ENCODE data around the gene ANTXRL.
"Not testable (repeated sequence)": the region's sequence is repeated elsewhere in the genome, so short reads cannot be mapped to it uniquely, and the experiment has no call there.

Gene ANTXRL

DNA sequence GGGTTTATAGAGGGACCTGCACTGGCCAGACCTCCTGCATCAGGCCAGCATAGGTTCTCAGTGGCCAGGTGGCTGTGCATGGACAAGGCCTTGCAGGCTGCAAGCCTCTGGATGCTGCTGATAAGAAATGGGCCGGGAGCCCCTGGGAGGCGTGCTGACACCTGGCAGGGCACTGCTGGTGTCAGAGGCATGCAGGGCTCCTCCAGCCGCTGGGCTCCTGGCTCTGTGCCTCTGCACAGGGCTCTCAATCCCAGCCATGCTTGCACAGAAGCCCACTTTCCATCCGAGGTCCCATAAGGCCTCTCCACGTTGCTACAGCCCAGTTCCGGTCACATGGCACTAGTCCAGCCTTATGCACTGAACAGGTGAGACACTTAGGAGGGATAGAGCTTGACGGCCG lies 27.3 kb downstream of the ANTXRL start:
- H2AFZ ChIP-seq (ENCODE audit: low read depth, low read length): no peak overlapping the region
- H3K27ac ChIP-seq (ENCODE audit: low read length): no peak overlapping the region
- H3K4me1 ChIP-seq (ENCODE audit: insufficient read depth, low read length): no peaks in the 10 kb centered on the region
- ATAC-seq (ENCODE audit: insufficient read depth, low read depth): no peak
- H3K79me2 ChIP-seq (ENCODE audit: insufficient read depth, low read length): no peaks in the 10 kb centered on the region
- peaks cover 21% of the 10 kb centered on the region for H3K27me3 ChIP-seq (ENCODE audit: insufficient read depth, low read length, poor library complexity)
- H3K4me3 ChIP-seq (ENCODE audit: low read depth in 1 of 2, low read length in 2 of 2): no peak overlapping the region
- no peaks in the 10 kb centered on the region for H3K9me3 ChIP-seq (ENCODE audit: insufficient read depth, low read length, severe bottlenecking)
- H3K36me3 ChIP-seq (ENCODE audit: insufficient read depth, low read length): no peaks in the 10 kb centered on the region
- no peak overlapping the region for H3K4me2 ChIP-seq (ENCODE audit: insufficient read depth, low read length)
- no peaks in the 10 kb centered on the region for H4K20me1 ChIP-seq (ENCODE audit: insufficient read depth, low read length)
- no peak for DNase-seq
- TF ChIP-seq, protein P1, sequence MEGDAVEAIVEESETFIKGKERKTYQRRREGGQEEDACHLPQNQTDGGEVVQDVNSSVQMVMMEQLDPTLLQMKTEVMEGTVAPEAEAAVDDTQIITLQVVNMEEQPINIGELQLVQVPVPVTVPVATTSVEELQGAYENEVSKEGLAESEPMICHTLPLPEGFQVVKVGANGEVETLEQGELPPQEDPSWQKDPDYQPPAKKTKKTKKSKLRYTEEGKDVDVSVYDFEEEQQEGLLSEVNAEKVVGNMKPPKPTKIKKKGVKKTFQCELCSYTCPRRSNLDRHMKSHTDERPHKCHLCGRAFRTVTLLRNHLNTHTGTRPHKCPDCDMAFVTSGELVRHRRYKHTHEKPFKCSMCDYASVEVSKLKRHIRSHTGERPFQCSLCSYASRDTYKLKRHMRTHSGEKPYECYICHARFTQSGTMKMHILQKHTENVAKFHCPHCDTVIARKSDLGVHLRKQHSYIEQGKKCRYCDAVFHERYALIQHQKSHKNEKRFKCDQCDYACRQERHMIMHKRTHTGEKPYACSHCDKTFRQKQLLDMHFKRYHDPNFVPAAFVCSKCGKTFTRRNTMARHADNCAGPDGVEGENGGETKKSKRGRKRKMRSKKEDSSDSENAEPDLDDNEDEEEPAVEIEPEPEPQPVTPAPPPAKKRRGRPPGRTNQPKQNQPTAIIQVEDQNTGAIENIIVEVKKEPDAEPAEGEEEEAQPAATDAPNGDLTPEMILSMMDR (IDR thresholded peaks at IDR 0.05; ENCODE audit: borderline replicate concordance, extremely low read depth, low read length, poor library complexity, severe bottlenecking): no peak
- TF ChIP-seq EZH2 (IDR thresholded peaks at IDR 0.05; ENCODE audit: borderline replicate concordance, low read depth, low read length, severe bottlenecking): no peak
- H3K9ac ChIP-seq (ENCODE audit: low read depth, low read length): no peak overlapping the region

DNA sequence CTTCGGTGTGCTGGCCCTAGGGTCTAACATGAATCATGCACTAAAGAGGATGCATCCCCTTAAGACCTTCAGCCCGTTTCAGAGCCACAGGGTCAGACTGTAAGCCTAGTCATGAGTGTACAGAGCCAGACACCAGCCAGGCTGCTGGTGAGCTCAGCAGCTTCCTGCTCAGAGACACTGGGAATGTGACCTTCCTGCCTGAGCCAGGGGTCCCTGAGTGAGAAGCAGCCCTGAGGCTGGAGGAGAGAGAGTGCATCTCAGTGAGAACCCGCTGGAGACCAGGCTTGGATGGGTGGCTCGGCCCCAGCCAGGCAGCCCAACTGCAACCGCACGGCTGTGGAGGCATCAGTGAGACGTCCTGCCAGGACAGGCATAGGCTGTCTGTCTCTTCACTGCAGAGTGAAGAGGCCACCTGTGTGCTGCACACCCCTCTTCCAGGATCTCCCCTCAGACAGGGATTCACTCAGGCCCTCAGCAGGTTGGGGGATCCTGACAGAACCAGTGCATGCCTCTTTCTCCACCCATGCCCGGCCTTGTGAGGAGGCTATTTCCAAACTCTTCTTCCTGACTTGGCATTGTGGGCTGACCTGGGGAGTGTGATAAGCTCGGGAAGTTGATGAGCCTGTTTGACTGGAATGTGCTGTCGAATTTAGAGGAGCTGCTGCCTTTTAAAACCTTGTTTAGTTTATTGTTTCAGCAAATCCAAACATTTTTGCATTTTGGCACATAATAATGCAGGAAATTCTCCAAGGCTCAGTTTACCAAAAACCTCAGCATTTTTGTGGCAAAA lies 28.5 kb downstream of the ANTXRL start:
- H3K4me2 ChIP-seq (ENCODE audit: insufficient read depth, low read length); H3K9ac ChIP-seq (ENCODE audit: low read depth, low read length); H3K9me3 ChIP-seq (ENCODE audit: insufficient read depth, low read length, severe bottlenecking); H4K20me1 ChIP-seq (ENCODE audit: insufficient read depth, low read length); ATAC-seq (ENCODE audit: insufficient read depth, low read depth); H3K79me2 ChIP-seq (ENCODE audit: insufficient read depth, low read length); DNase-seq; H3K36me3 ChIP-seq (ENCODE audit: insufficient read depth, low read length); H3K4me1 ChIP-seq (ENCODE audit: insufficient read depth, low read length); H3K27ac ChIP-seq (ENCODE audit: low read length); H3K4me3 ChIP-seq (ENCODE audit: low read depth in 1 of 2, low read length in 2 of 2); H2AFZ ChIP-seq (ENCODE audit: low read depth, low read length): not testable (repeated sequence)
- peaks cover 18% of the 10 kb centered on the region for H3K27me3 ChIP-seq (ENCODE audit: insufficient read depth, low read length, poor library complexity)

DNA sequence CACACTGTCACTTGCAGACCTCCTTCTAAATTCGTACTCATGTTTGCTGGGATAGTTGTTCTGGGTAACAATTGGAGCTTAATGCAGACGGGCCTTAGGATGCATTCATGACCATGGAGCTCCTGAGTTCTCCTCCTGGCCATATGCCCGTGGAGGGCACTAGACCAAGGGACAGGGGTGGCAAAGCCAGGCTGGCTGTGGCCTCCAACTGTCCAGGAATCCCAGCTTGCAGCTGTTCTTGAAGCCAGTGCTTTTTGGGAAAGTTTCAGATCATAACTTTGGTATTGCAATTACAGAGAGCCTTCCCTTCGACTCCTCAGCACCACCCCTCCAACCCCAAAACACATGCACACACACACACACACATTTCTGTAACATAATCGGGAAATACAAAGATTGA lies 30.6 kb downstream of the ANTXRL start:
- H3K36me3 ChIP-seq (ENCODE audit: insufficient read depth, low read length): no peaks in the 10 kb centered on the region
- no peak overlapping the region for H2AFZ ChIP-seq (ENCODE audit: low read depth, low read length)
- no peaks in the 10 kb centered on the region for H4K20me1 ChIP-seq (ENCODE audit: insufficient read depth, low read length)
- no peak overlapping the region for H3K27ac ChIP-seq (ENCODE audit: low read length)
- H3K9ac ChIP-seq (ENCODE audit: low read depth, low read length): no peak overlapping the region
- TF ChIP-seq EZH2 (IDR thresholded peaks at IDR 0.05; ENCODE audit: borderline replicate concordance, low read depth, low read length, severe bottlenecking): no peak
- TF ChIP-seq, protein P1 (IDR thresholded peaks at IDR 0.05; ENCODE audit: borderline replicate concordance, extremely low read depth, low read length, poor library complexity, severe bottlenecking): no peak
- H3K4me1 ChIP-seq (ENCODE audit: insufficient read depth, low read length): no peaks in the 10 kb centered on the region
- no peak overlapping the region for H3K4me3 ChIP-seq (ENCODE audit: low read depth in 1 of 2, low read length in 2 of 2)
- H3K79me2 ChIP-seq (ENCODE audit: insufficient read depth, low read length): no peaks in the 10 kb centered on the region
- H3K27me3 ChIP-seq (ENCODE audit: insufficient read depth, low read length, poor library complexity): peaks cover 18% of the 10 kb centered on the region
- DNase-seq: no peak
- no peak overlapping the region for H3K4me2 ChIP-seq (ENCODE audit: insufficient read depth, low read length)
- no peak for ATAC-seq (ENCODE audit: insufficient read depth, low read depth)
- H3K9me3 ChIP-seq (ENCODE audit: insufficient read depth, low read length, severe bottlenecking): no peaks in the 10 kb centered on the region

DNA sequence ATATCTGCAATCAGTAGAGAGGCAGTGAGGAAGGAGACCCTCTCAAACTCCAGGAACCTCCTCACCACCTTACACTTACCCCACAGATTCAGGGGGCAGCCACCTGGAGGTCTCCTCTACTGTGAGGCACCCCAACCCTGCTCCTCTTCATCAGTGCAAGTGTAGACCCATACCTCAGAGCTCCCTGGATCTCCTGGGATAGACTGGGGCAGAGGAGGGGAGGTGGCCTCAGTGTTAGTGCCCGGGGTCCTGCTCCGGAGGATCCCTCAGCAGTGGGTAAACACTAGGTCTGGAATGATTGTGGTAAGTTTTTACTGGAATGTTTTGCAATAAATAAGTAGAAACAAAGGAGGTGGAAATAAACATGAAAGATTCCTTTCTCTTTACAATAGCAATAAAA lies 31.1 kb downstream of the ANTXRL start:
- Histone ChIP-seq H4K20me1 (ENCODE audit: insufficient read depth, low read length) (no peaks in the 10 kb centered on the region), H3K9me3 (ENCODE audit: insufficient read depth, low read length, severe bottlenecking) (no peaks in the 10 kb centered on the region), H3K4me3 (ENCODE audit: low read depth in 1 of 2, low read length in 2 of 2) (no peak overlapping the region), H3K9ac (ENCODE audit: low read depth, low read length) (no peak overlapping the region), H3K27ac (ENCODE audit: low read length) (no peak overlapping the region), H3K27me3 (ENCODE audit: insufficient read depth, low read length, poor library complexity) (peaks cover 18% of the 10 kb centered on the region), H3K4me2 (ENCODE audit: insufficient read depth, low read length) (no peak overlapping the region), H2AFZ (ENCODE audit: low read depth, low read length) (no peak overlapping the region), H3K79me2 (ENCODE audit: insufficient read depth, low read length) (no peaks in the 10 kb centered on the region), H3K36me3 (ENCODE audit: insufficient read depth, low read length) (no peaks in the 10 kb centered on the region), H3K4me1 (ENCODE audit: insufficient read depth, low read length) (no peaks in the 10 kb centered on the region)
- ATAC-seq (ENCODE audit: insufficient read depth, low read depth): no peak
- no peak for DNase-seq
- TF ChIP-seq, protein P1 (IDR thresholded peaks at IDR 0.05; ENCODE audit: borderline replicate concordance, extremely low read depth, low read length, poor library complexity, severe bottlenecking): no peak
- no peak for TF ChIP-seq EZH2 (IDR thresholded peaks at IDR 0.05; ENCODE audit: borderline replicate concordance, low read depth, low read length, severe bottlenecking)
